ENCODE data around the gene RNF224.

RNF224 gene

GRCh38 chr9:137191245-137191644 is 36.1 kb upstream of the RNF224 start:
- H3K4me2 ChIP-seq = no peak overlapping the region
- peaks cover 24% of the 10 kb centered on the region for H3K4me1 ChIP-seq (ENCODE audit: low read depth, poor library complexity, severe bottlenecking)
- H2AFZ ChIP-seq (ENCODE audit: low read depth) = no peak overlapping the region
- peaks cover 31% of the 10 kb centered on the region for H3K79me2 ChIP-seq (ENCODE audit: insufficient read depth, low read depth)
- H3K9ac ChIP-seq = no peak overlapping the region
- no peak for TF ChIP-seq CTCF (conservative IDR thresholded peaks at IDR 0.05; ENCODE audit: low read depth, low read length)
- no peak overlapping the region for H3K4me3 ChIP-seq (IDR thresholded peaks at IDR 0.05; ENCODE audit: insufficient read depth, low read depth, low read length)
- no peaks in the 10 kb centered on the region for H4K20me1 ChIP-seq (ENCODE audit: insufficient read depth)
- no peak overlapping the region for H3K27ac ChIP-seq
- H3K27me3 ChIP-seq (ENCODE audit: insufficient read depth, low read depth) = no peaks in the 10 kb centered on the region
- no peaks in the 10 kb centered on the region for H3K36me3 ChIP-seq (ENCODE audit: insufficient read depth)

GRCh38 chr9:137191691-137192447 is 35.4 kb upstream of the RNF224 start:
- Histone ChIP-seq H3K27me3 (ENCODE audit: insufficient read depth, low read depth) (no peaks in the 10 kb centered on the region), H3K4me3 (IDR thresholded peaks at IDR 0.05; ENCODE audit: insufficient read depth, low read depth, low read length) (no peak overlapping the region), H3K36me3 (ENCODE audit: insufficient read depth) (no peaks in the 10 kb centered on the region), H2AFZ (ENCODE audit: low read depth) (no peak overlapping the region), H3K27ac (no peak overlapping the region), H3K9ac (no peak overlapping the region), H3K4me2 (no peak overlapping the region), H3K4me1 (ENCODE audit: low read depth, poor library complexity, severe bottlenecking) (peaks cover 19% of the 10 kb centered on the region), H3K79me2 (ENCODE audit: insufficient read depth, low read depth) (peaks cover 25% of the 10 kb centered on the region), H4K20me1 (ENCODE audit: insufficient read depth) (no peaks in the 10 kb centered on the region)
- TF ChIP-seq CTCF (conservative IDR thresholded peaks at IDR 0.05; ENCODE audit: low read depth, low read length) = no peak

GRCh38 chr9:137192448-137192780 is 34.9 kb upstream of the RNF224 start:
- H2AFZ ChIP-seq (ENCODE audit: low read depth) = no peak overlapping the region
- H3K4me3 ChIP-seq (IDR thresholded peaks at IDR 0.05; ENCODE audit: insufficient read depth, low read depth, low read length) = no peak overlapping the region
- no peaks in the 10 kb centered on the region for H3K27me3 ChIP-seq (ENCODE audit: insufficient read depth, low read depth)
- H3K79me2 ChIP-seq (ENCODE audit: insufficient read depth, low read depth) = peaks cover 19% of the 10 kb centered on the region
- H4K20me1 ChIP-seq (ENCODE audit: insufficient read depth) = no peaks in the 10 kb centered on the region
- no peaks in the 10 kb centered on the region for H3K36me3 ChIP-seq (ENCODE audit: insufficient read depth)
- H3K9ac ChIP-seq = no peak overlapping the region
- no peak overlapping the region for H3K27ac ChIP-seq
- no peak overlapping the region for H3K4me2 ChIP-seq
- peaks cover 14% of the 10 kb centered on the region for H3K4me1 ChIP-seq (ENCODE audit: low read depth, poor library complexity, severe bottlenecking)
- TF ChIP-seq CTCF (conservative IDR thresholded peaks at IDR 0.05; ENCODE audit: low read depth, low read length) = no peak

GRCh38 chr9:137192859-137193258 is 34.4 kb upstream of the RNF224 start:
- no peak overlapping the region for H3K27ac ChIP-seq
- no peak for TF ChIP-seq CTCF (conservative IDR thresholded peaks at IDR 0.05; ENCODE audit: low read depth, low read length)
- H3K4me3 ChIP-seq (IDR thresholded peaks at IDR 0.05; ENCODE audit: insufficient read depth, low read depth, low read length) = no peak overlapping the region
- no peak overlapping the region for H3K9ac ChIP-seq
- no peaks in the 10 kb centered on the region for H3K36me3 ChIP-seq (ENCODE audit: insufficient read depth)
- no peaks in the 10 kb centered on the region for H4K20me1 ChIP-seq (ENCODE audit: insufficient read depth)
- no peak overlapping the region for H3K4me2 ChIP-seq
- no peak overlapping the region for H2AFZ ChIP-seq (ENCODE audit: low read depth)
- peaks cover 11% of the 10 kb centered on the region for H3K4me1 ChIP-seq (ENCODE audit: low read depth, poor library complexity, severe bottlenecking)
- no peaks in the 10 kb centered on the region for H3K27me3 ChIP-seq (ENCODE audit: insufficient read depth, low read depth)
- peaks cover 15% of the 10 kb centered on the region for H3K79me2 ChIP-seq (ENCODE audit: insufficient read depth, low read depth)

All from KMS-11 (cell line).